Islet of Langerhans (tissue), 1 donor: ENCODE data around the gene RGS14.
"Not testable (repeated sequence)": the region's sequence is repeated elsewhere in the genome, so short reads cannot be mapped to it uniquely, and the experiment has no call there.

Experiments
- FAIRE-seq: peaks from one replicate; lab custom pipeline; 2011; peaks lifted over from hg19 to GRCh38; lab: Jason Lieb, UNC

The RGS14 gene

GRCh38 chr5:177347699-177348098 is 10.0 kb upstream of the RGS14 start:
- FAIRE-seq, result no peak

- no peak for FAIRE-seq
Observed at GRCh38 chr5:177349362-177349647, 8.4 kb upstream of the RGS14 start.

- no peak for FAIRE-seq
Observed at GRCh38 chr5:177349762-177350161, 8.0 kb upstream of the RGS14 start.

GRCh38 chr5:177350776-177351391 is 6.8 kb upstream of the RGS14 start:
- no peak for FAIRE-seq

GRCh38 chr5:177351392-177352329 is 6.1 kb upstream of the RGS14 start, which contains the start of gene LMAN2:
TSS of gene LMAN2 (minus strand) at chr5:177351668. CDS start at chr5:177351647, 21 bp downstream.
- no peak for FAIRE-seq

GRCh38 chr5:177353093-177353492 is 4.6 kb upstream of the RGS14 start:
- FAIRE-seq, result no peak

GRCh38 chr5:177354256-177354655 is 3.5 kb upstream of the RGS14 start:
- FAIRE-seq, result no peak

GRCh38 chr5:177354711-177355110 is 3.0 kb upstream of the RGS14 start:
- no peak for FAIRE-seq

GRCh38 chr5:177355162-177355867 is 2.4 kb upstream of the RGS14 start:
- no peak for FAIRE-seq

GRCh38 chr5:177355868-177356168 is 1.9 kb upstream of the RGS14 start:
- no peak for FAIRE-seq

- FAIRE-seq, result no peak
Observed at GRCh38 chr5:177356746-177357145, 978 bp upstream of the RGS14 start.

- FAIRE-seq, result no peak
Observed at GRCh38 chr5:177357146-177357458, 622 bp upstream of the RGS14 start.

- no peak for FAIRE-seq
Observed at GRCh38 chr5:177358370-177358819, 671 bp downstream of the RGS14 start.

- no peak for FAIRE-seq
Observed at GRCh38 chr5:177359451-177359851, 1.7 kb downstream of the RGS14 start.

GRCh38 chr5:177359860-177360259 is 2.1 kb downstream of the RGS14 start:
- no peak for FAIRE-seq

GRCh38 chr5:177360740-177361139 is 3.0 kb downstream of the RGS14 start:
- FAIRE-seq, result not testable (repeated sequence)

- no peak for FAIRE-seq
Observed at GRCh38 chr5:177361418-177362291, 3.9 kb downstream of the RGS14 start.

GRCh38 chr5:177362292-177362609 is 4.5 kb downstream of the RGS14 start:
- no peak for FAIRE-seq

- no peak for FAIRE-seq
Observed at GRCh38 chr5:177362610-177363507, 5.1 kb downstream of the RGS14 start.

GRCh38 chr5:177363565-177363964 is 5.8 kb downstream of the RGS14 start:
- no peak for FAIRE-seq

- FAIRE-seq, result no peak
Observed at GRCh38 chr5:177364159-177364962, 6.6 kb downstream of the RGS14 start.
